ENCODE measurements around the gene HMGB3. TPM values are rescaled to one million over a fixed set of nuclear protein-coding genes. Genes with fewer than 3 reads are reported as not detected.

The HMGB3 gene
- total and polyA plus RNA-seq, 4 donors = 29.6 to 147 (median 88.5) TPM

DNA sequence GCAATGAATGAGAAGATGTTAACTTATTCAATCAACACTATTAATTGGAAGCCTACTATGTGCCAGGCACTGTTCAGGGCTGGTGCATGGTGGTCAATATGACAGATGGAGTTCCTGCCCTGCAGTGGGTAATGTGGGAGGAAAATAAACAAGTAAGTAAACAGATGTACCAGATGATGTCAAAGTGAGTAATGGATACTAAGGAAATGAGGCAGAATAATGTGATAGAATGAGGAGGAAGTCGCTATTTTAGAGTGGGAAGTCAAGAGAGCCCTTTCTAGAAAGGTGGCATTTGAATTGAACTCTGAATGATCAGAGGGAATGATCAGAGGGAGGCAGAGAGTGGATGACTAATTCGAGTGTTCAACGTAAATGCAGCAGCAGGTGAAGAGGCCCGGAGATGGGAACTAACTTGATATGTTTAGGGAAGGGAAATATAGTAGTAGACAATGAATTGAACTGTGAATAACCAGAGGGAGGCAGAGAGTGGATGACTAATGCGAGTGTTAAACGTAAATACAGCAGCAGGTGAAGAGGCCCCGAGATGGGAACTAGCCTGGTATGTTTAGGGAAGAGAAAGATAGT lies 48.3 kb downstream of the HMGB3 start:
- Histone ChIP-seq H3K27ac (ENCODE audit: low read depth, low read length) (no peak overlapping the region), H3K27me3 (ENCODE audit: control insufficient read depth, insufficient read depth, low read length) (no peaks in the 10 kb centered on the region), H3K36me3 (ENCODE audit: control insufficient read depth, insufficient read depth, low read length) (no peaks in the 10 kb centered on the region), H3K4me3 (ENCODE audit: low read depth, low read length) (no peak overlapping the region), H3K9me3 (ENCODE audit: control insufficient read depth, insufficient read depth, low read length) (no peaks in the 10 kb centered on the region), H3K4me1 (ENCODE audit: control insufficient read depth, insufficient read depth, low read length) (no peaks in the 10 kb centered on the region)
- no peak for DNase-seq (ENCODE audit: low read depth in 4 of 6, low spot score in 6 of 6)
- WGBS (ENCODE audit: insufficient coverage) = 70% methylated on average over 7 of the region's 7 CpGs

- no peaks in the 10 kb centered on the region for H3K9me3 ChIP-seq (ENCODE audit: control insufficient read depth, insufficient read depth, low read length)
- H3K27ac ChIP-seq (ENCODE audit: low read depth, low read length) = no peak overlapping the region
- 0% methylated on average over 1 of the region's 2 CpGs for WGBS (ENCODE audit: insufficient coverage)
- no peaks in the 10 kb centered on the region for H3K27me3 ChIP-seq (ENCODE audit: control insufficient read depth, insufficient read depth, low read length)
- H3K4me3 ChIP-seq (ENCODE audit: low read depth, low read length) = no peak overlapping the region
- H3K36me3 ChIP-seq (ENCODE audit: control insufficient read depth, insufficient read depth, low read length) = no peaks in the 10 kb centered on the region
- H3K4me1 ChIP-seq (ENCODE audit: control insufficient read depth, insufficient read depth, low read length) = no peaks in the 10 kb centered on the region
- no peak for DNase-seq (ENCODE audit: low read depth in 4 of 6, low spot score in 6 of 6)
These were observed 56.2 kb downstream of the HMGB3 start for GRCh38 chrX:151039351-151039750.

Small RNA genes lying within 50 kb of the gene (small RNA-seq; reads per million reads assigned to genes)
- gene RNA5SP525 (ENCODE audit: low replicate concordance) (not detected), gene RNU6-383P (ENCODE audit: low replicate concordance) (not detected), gene RPL12P50 (ENCODE audit: low replicate concordance) (not detected)

Other genes starting within 250 kb of the HMGB3 start
- gene CD99L2, start 84.7 kb upstream of the HMGB3 start, total RNA-seq = 10 to 100 TPM; 45.0 to 94.0 TPM
- gene CD99L2, start 84.7 kb upstream of the HMGB3 start, polyA plus RNA-seq (ENCODE audit: insufficient read length in 2 of 2) = 100 to 1,000 TPM; 121 to 130 TPM
- under 1 TPM in 1 of 2 donors, not detected in 1; 0.06 TPM for gene GPR50, start 193.2 kb downstream of the HMGB3 start, total RNA-seq
- gene GPR50, start 193.2 kb downstream of the HMGB3 start, polyA plus RNA-seq (ENCODE audit: insufficient read length in 2 of 2) = under 1 TPM; 0.25 to 0.47 TPM